ENCODE data around the gene MUC2.

Gene MUC2

DNA sequence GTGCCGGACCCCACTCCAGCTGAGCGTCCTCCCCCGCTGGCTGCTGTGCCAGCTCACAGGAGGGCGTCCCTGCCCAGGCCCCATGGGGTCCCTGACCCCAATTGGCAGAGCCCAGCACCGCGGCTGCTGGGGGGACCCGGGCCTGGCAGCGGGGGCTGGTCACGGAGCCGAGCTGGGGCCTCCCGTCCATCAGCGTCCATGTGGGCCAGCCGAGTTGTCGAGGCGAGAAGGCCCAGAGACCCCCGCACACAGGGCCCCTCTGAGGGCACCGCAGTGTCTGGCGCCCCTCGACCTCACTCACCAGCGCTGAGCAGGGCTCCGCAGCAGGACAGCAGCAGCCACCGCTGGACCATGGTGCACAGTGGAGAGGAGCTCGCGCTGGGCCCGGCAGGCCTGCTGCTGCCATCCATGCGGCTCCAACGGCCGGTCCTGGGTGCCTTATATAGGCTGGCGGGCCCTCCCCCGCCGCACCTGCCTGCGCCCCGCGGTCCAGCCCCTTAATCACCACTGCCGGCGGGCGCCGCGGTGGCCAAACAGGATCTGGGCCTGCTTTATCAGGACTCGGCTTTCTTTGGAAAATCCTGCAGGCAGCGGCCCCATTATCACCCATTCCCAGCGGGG is 38.3 kb upstream of the MUC2 start, which contains the start of gene MUC6:
Gene MUC6, minus strand, starts transcription at position 416 of the 621 bp plus-strand sequence. Its CDS starts 63 bp downstream, at position 353.
- H3K4me3 ChIP-seq (replicated peaks in 1 of 2; ENCODE audit: low read depth in 2 of 2, low read length in 2 of 2): no peak within 1 kb of the TSS
- TF ChIP-seq, protein P1, sequence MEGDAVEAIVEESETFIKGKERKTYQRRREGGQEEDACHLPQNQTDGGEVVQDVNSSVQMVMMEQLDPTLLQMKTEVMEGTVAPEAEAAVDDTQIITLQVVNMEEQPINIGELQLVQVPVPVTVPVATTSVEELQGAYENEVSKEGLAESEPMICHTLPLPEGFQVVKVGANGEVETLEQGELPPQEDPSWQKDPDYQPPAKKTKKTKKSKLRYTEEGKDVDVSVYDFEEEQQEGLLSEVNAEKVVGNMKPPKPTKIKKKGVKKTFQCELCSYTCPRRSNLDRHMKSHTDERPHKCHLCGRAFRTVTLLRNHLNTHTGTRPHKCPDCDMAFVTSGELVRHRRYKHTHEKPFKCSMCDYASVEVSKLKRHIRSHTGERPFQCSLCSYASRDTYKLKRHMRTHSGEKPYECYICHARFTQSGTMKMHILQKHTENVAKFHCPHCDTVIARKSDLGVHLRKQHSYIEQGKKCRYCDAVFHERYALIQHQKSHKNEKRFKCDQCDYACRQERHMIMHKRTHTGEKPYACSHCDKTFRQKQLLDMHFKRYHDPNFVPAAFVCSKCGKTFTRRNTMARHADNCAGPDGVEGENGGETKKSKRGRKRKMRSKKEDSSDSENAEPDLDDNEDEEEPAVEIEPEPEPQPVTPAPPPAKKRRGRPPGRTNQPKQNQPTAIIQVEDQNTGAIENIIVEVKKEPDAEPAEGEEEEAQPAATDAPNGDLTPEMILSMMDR (IDR thresholded peaks at IDR 0.05; ENCODE audit: low read depth, low read length): no peak
- DNase-seq (ENCODE audit: low read depth in 2 of 2): no peak

DNA sequence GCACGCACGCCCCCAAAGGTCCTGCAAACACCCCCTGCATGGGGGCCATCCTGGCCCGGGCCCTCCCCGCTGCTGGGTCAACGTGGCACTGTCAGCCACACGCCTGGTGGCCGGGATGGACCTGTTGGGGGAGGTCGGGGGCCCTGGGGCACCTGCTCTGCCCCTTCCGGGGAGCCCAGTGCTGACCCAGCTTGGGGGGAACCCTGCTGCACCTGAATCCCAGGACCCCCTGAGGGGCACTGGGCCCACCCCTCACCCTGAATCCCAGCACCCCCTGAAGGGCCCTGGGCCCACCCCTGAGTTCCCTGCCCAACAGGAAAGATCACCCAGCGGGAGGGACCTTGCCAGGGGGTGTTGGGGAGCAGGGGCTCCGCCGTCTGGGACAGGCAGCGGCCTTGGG is 37.7 kb upstream of the MUC2 start:
- TF ChIP-seq, protein P1 (IDR thresholded peaks at IDR 0.05; ENCODE audit: low read depth, low read length): no peak
- DNase-seq (ENCODE audit: low read depth in 2 of 2): no peak
- H3K4me3 ChIP-seq (replicated peaks in 1 of 2; ENCODE audit: low read depth in 2 of 2, low read length in 2 of 2): no peak overlapping the region

DNA sequence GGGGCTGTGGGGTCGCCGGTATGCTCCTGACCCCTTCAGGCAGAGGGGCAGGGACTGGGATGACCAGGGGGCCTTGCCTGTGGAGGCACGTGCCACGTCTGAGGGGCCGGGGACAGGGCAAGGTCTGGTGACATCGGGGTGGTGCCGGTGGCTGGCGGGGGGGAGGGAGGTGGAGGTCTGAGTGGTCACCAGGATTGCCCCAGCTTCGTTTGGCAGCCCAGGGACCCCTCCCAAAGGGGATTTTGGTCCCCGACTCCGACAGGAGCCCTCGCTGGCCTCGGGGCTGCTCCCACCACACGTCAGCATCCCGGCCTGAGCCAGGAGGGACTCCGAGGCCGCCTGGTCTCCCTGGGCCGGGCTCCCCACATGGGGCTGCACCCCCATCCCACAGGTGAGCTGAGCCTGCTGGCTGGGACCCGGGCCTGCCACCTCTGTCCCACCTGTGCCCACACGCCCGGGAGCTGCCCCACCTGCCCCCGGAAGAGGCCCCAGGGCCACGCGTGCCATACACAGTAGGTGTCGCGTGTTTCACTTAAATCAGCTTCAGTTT is 37.1 kb upstream of the MUC2 start:
- no peak overlapping the region for H3K4me3 ChIP-seq (replicated peaks in 1 of 2; ENCODE audit: low read depth in 2 of 2, low read length in 2 of 2)
- TF ChIP-seq, protein P1 (IDR thresholded peaks at IDR 0.05; ENCODE audit: low read depth, low read length): no peak
- no peak for DNase-seq (ENCODE audit: low read depth in 2 of 2)

DNA sequence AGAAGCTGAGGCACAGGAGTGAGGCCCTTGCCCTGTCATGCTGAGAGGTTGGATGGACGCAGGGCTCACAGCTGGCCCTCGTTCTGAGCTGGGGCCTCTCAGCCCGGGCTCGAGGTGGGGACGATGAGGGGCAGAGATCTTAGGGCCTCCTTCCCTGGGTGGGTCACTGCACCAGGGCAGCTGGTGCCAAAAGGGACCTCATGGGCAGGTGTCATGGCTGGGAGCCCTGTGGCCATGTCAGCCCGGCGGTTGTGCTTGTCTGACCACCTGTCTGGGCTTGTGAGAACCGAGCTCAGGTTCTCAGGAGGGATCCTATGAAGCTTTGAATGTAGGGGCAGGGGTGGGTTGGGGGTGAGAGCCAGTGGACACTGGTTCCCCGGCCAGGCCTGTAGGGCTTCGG is 36.3 kb upstream of the MUC2 start:
- DNase-seq (ENCODE audit: low read depth in 2 of 2): no peak
- H3K4me3 ChIP-seq (replicated peaks in 1 of 2; ENCODE audit: low read depth in 2 of 2, low read length in 2 of 2): no peak overlapping the region
- TF ChIP-seq, protein P1 (IDR thresholded peaks at IDR 0.05; ENCODE audit: low read depth, low read length): no peak

DNA sequence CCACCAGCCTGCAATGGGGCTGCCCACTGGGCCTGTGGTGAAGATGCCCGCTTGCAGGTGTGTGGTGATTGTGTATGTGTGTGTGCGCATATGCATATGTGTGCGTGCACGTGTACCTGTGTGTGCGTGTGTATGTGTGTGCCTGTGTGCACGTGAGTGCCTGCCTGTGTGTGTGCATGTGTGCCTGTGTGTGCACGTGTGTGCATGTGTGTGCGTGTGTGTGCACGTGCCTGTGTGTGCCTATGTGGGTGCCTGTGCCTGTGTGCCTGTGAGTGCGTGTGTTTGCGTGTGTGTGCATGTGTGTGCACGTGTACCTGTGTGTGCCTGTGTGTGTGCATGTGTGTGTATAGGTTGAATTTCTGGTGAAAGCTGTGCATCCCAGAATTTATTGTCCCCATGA is 35.8 kb upstream of the MUC2 start:
- H3K4me3 ChIP-seq (replicated peaks in 1 of 2; ENCODE audit: low read depth in 2 of 2, low read length in 2 of 2): no peak overlapping the region
- TF ChIP-seq, protein P1 (IDR thresholded peaks at IDR 0.05; ENCODE audit: low read depth, low read length): no peak
- no peak for DNase-seq (ENCODE audit: low read depth in 2 of 2)

DNA sequence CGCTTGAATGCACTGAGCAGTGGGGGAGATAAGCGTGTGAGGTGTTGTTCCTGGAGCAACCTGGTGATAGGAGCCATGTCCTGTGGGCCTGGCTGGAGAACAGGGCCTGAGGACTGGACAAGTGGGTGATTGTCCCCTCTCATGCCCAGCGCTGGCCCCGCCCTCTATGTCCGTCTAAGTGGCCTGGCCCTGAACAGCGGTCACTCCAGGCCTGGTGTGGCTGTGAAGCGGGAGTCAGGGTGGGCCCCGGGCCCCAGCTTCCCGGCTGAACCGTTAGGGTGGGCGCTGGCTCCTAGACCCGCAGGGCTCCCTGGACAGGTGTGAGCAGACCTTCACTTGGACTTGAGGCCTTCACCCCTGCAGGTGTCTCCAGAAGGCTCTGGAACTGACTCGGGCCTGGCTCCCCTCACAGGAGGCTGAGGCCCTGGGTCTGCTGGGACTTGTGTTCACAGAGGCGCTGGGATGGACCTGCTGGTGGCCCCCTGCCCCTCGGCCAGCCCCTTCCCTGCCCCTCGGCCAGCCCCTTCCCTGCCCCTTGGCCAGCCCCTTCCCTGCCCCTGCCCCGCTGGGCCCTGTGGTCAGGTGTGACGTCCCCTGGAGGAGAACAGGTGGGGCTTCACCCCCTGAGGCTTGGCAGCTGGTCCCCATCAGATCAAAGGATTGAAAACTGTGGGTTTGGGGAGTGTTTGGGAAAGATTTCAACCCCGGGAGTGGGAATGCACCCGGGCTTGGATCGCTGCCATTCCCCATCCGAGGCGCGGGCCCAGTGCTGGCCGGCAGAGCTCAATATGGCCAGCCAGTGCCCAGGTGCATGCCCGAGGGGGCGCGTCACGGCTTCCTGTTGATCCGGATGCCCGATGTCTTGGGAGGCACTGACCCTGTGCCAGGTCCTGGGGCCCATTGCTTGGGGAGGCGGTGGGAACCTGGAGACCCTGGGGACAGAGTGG is 34.9 kb upstream of the MUC2 start:
- no peak overlapping the region for H3K4me3 ChIP-seq (replicated peaks in 1 of 2; ENCODE audit: low read depth in 2 of 2, low read length in 2 of 2)

More for the DNA sequence above, 34.9 kb upstream of the MUC2 start:
- DNase-seq (ENCODE audit: low read depth in 2 of 2): peak in 1 of 2 donors; percentile 40
- TF ChIP-seq, protein P1 (IDR thresholded peaks at IDR 0.05; ENCODE audit: low read depth, low read length): no peak

Data from cardiac fibroblast (primary cell).